Measurements from ENCODE around the gene ARID4A.
"Not testable (repeated sequence)": the region's sequence is repeated elsewhere in the genome, so short reads cannot be mapped to it uniquely, and the experiment has no call there.

GRCh38 chr14:58343535-58343934, 45.2 kb downstream of the ARID4A start:
- TF ChIP-seq CTCF (IDR thresholded peaks at IDR 0.05); NR2C2 (CRISPR knock-in tag; IDR thresholded peaks at IDR 0.05); TEAD4 (CRISPR knock-in tag; IDR thresholded peaks at IDR 0.05); E2F4 (CRISPR knock-in tag; IDR thresholded peaks at IDR 0.05; ENCODE audit: borderline replicate concordance, low read depth); RELA (CRISPR knock-in tag; IDR thresholded peaks at IDR 0.05; ENCODE audit: borderline replicate concordance): not testable (repeated sequence)
